NCI-H345 treated with DMSO at 0.1 percent for 48 hours (cell line): ENCODE results near the gene UBE2B.

Experiments
- DNase-seq: peaks from one replicate; lab custom pipeline; 2025; ENCODE audit not compliant: unreplicated experiment; lab: John Stamatoyannopoulos, UW

UBE2B gene

DNA sequence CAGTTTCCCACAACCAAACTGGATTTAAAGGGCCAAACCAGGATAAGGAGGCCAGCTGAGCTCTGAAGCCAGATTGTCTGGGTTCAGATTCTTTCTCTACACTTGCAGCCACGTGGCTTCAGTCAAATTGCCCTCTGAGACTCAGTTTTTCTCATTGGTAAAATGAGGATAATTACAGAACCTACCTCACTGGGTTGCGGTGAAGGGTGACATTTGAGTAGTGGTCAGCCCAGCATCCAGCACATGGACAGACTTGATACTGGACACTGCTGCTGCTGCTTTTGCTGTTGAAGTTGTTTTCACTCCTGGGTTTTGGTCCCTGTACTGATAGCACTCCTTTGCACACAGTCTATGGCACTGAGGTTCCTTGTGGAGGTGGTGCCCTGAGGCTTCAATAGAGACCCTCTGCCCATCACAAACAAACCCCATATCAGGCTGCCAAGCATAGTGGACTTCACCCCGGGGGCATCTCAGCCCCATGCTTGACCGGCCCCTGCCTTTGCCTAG lies 66.0 kb downstream of the UBE2B start:
- DNase-seq: no peak

DNA sequence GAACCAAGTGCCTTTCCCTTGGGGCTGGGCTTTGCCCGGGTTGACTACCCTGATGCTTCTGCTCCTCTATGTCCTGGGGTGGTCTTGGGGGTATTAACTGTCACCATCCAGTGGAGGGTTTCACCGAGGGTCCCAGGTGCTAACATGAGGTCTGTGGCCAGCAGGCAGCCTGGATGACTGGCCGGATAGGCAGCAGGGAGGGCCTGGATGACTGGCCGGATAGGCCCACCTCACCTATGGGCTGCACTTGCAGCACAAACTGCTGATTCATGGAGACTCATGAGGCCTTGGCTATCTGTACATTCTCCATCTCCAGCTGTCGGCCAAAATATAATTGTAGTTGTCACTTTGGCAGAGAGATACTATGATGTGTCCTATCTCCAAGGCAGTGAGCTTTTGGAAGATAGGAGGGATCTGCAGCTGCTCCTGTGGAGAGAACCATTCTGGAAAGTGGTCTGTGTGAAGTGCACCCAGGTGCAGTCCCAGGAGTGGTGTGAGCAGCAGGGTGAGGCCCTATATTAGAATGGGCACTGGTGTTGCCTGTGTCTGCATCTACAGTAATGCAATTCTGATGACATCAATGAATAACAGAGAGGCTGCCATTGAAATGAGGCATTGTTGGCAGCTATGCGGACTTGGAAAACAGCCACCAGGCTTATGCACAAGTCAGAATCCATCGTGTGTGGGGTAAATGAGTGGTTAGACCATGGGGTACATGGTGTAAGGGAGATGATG lies 66.6 kb downstream of the UBE2B start:
- no peak for DNase-seq

- DNase-seq: no peak
Observed at GRCh38 chr5:134438721-134439123, 67.4 kb downstream of the UBE2B start.

DNA sequence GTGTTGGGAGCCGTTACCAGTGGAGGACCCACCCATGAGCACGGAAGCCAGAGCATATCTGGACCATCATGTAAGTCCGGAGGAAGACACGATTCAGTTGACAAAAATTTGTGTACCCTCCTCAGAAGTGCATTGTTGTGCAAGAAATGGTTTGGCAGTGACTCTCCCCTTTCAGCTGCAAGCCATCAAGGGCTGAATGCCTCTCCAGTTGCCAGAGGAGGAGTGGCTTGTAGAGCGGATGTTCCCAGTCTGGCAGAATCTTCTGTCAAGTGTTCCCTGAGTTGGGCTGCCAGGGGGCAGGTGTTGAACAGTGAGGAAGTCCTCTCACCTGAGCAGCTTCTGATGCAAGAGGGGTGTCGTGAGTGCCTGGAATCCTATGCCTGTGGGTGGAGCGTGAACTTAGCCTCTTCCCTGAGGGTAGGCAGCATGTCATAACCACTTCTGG lies 67.9 kb downstream of the UBE2B start:
- peak; percentile 62 for DNase-seq

DNA sequence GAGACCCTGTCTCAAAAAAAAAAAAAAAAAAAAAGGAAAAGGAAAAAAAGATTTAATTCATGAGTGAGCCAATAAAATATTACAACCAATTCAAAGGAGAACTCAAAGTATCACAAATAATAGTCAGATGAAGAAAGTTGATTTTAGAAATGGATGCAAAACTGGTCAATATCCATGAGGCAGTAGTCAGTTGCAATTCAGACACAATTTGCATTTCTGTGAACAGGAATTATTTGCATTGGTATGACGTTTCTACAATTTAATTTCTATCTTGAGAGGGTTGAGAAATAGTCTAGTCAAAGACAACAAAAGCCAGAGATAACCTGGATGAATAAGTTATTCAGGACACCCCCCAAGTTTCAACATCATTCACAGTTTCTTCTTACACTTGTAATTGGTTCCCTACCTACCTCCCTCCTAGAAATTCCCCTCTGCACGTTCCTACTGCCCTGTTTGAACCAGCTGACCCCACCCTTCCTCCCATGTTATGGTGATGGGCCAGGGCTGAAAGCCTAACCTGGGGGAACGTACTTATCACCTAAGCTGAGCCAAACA lies 68.9 kb downstream of the UBE2B start:
- no peak for DNase-seq
